Measurements from ENCODE around the gene CNOT3. TPM values are rescaled to one million over a fixed set of nuclear protein-coding genes. Genes with fewer than 3 reads are reported as not detected.

The CNOT3 gene
- total RNA-seq, 2 donors from 2014 or later: 38.4 to 57.3 TPM

- Histone ChIP-seq H3K4me1 (peaks cover 16% of the 10 kb centered on the region), H3K27me3 (no peaks in the 10 kb centered on the region), H3K27ac (peak overlapping the region; percentile 83), H3K36me3 (peaks cover 11% of the 10 kb centered on the region), H3K4me3 (peak overlapping the region; percentile 98), H3K9ac (ENCODE audit: low read depth in 2 of 2, low read length in 2 of 2) (peak overlapping the region; percentile 74 to 95), H3K9me3 (no peaks in the 10 kb centered on the region)
- no peak for TF ChIP-seq CTCF (IDR thresholded peaks at IDR 0.05)
- DNase-seq: no peak
- intact Hi-C loops (cut with DNase I): no loop called here
These were observed 1.1 kb downstream of the CNOT3 start for GRCh38 chr19:54138489-54139256.

GRCh38 chr19:54141356-54141755, 3.8 kb downstream of the CNOT3 start:
- TF ChIP-seq CTCF (IDR thresholded peaks at IDR 0.05): no peak
- Histone ChIP-seq H3K9me3 (no peaks in the 10 kb centered on the region), H3K27ac (no peak overlapping the region), H3K9ac (ENCODE audit: low read depth in 2 of 2, low read length in 2 of 2) (no peak overlapping the region), H3K4me3 (no peak overlapping the region), H3K36me3 (peaks cover 30% of the 10 kb centered on the region), H3K27me3 (no peaks in the 10 kb centered on the region), H3K4me1 (peaks cover 16% of the 10 kb centered on the region)
- no peak for DNase-seq
- intact Hi-C loops (cut with DNase I): no loop called here

- intact Hi-C loops (cut with DNase I): no loop called here
- no peak overlapping the region for H3K4me3 ChIP-seq
- H3K27me3 ChIP-seq: no peaks in the 10 kb centered on the region
- DNase-seq: no peak
- peaks cover 36% of the 10 kb centered on the region for H3K36me3 ChIP-seq
- no peak for TF ChIP-seq CTCF (IDR thresholded peaks at IDR 0.05)
- H3K9me3 ChIP-seq: no peaks in the 10 kb centered on the region
- peaks cover 16% of the 10 kb centered on the region for H3K4me1 ChIP-seq
- no peak overlapping the region for H3K9ac ChIP-seq (ENCODE audit: low read depth in 2 of 2, low read length in 2 of 2)
- no peak overlapping the region for H3K27ac ChIP-seq
These were observed 4.7 kb downstream of the CNOT3 start for GRCh38 chr19:54142166-54142780.

- Histone ChIP-seq H3K36me3 (peaks cover 39% of the 10 kb centered on the region), H3K4me1 (no peaks in the 10 kb centered on the region)
- intact Hi-C loops (cut with DNase I): no loop called here
These were observed 8.1 kb downstream of the CNOT3 start for GRCh38 chr19:54145541-54146158.

More at GRCh38 chr19:54145541-54146158, 8.1 kb downstream of the CNOT3 start:
- H3K9ac ChIP-seq (ENCODE audit: low read depth in 2 of 2, low read length in 2 of 2): no peak overlapping the region
- no peak for DNase-seq
- no peak overlapping the region for H3K4me3 ChIP-seq
- H3K27me3 ChIP-seq: no peaks in the 10 kb centered on the region
- no peaks in the 10 kb centered on the region for H3K9me3 ChIP-seq
- no peak for TF ChIP-seq CTCF (IDR thresholded peaks at IDR 0.05)
- H3K27ac ChIP-seq: no peak overlapping the region

Data from colonic mucosa (tissue), 4 donors.